Measurements from ENCODE around the gene NYAP1. TPM values are rescaled to one million over a fixed set of nuclear protein-coding genes. Genes with fewer than 3 reads are reported as not detected.
A peak's percentile ranks its signal among the peaks of the same experiment; 100 is the strongest.

The NYAP1 gene
- total RNA-seq, 1 experiment from 2014 or later: 1.3 TPM

- H3K9me3 ChIP-seq (ENCODE audit: low read depth, low read length, poor library complexity, severe bottlenecking): no peaks in the 10 kb centered on the region
- no TSS peak for BruUV-seq (replicated peaks)
- H3K4me1 ChIP-seq (ENCODE audit: insufficient read depth, low read length, poor library complexity, severe bottlenecking): peaks cover 16% of the 10 kb centered on the region
- intact Hi-C loops (cut with micrococcal nuclease; ENCODE audit: unreplicated experiment): no loop called here
- CTCF ChIA-PET: no interaction called here
- POLR2A ChIA-PET (ENCODE audit: low non-redundant PET): no interaction called here
- DNase-seq (ENCODE audit: low spot score): no peak
- H3K27me3 ChIP-seq (replicated peaks; ENCODE audit: insufficient read depth, low read depth, low read length, poor library complexity): no peaks in the 10 kb centered on the region
- H3K4me3 ChIP-seq (ENCODE audit: low read depth, low read length, poor library complexity, severe bottlenecking): no peak overlapping the region
- H3K27ac ChIP-seq (ENCODE audit: low read depth, low read length, poor library complexity, severe bottlenecking): no peak overlapping the region
- TF ChIP-seq, protein P1, sequence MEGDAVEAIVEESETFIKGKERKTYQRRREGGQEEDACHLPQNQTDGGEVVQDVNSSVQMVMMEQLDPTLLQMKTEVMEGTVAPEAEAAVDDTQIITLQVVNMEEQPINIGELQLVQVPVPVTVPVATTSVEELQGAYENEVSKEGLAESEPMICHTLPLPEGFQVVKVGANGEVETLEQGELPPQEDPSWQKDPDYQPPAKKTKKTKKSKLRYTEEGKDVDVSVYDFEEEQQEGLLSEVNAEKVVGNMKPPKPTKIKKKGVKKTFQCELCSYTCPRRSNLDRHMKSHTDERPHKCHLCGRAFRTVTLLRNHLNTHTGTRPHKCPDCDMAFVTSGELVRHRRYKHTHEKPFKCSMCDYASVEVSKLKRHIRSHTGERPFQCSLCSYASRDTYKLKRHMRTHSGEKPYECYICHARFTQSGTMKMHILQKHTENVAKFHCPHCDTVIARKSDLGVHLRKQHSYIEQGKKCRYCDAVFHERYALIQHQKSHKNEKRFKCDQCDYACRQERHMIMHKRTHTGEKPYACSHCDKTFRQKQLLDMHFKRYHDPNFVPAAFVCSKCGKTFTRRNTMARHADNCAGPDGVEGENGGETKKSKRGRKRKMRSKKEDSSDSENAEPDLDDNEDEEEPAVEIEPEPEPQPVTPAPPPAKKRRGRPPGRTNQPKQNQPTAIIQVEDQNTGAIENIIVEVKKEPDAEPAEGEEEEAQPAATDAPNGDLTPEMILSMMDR (conservative IDR thresholded peaks at IDR 0.05; ENCODE audit: low read depth, low read length): no peak
- no peaks in the 10 kb centered on the region for H3K36me3 ChIP-seq (ENCODE audit: insufficient read depth, low read length, poor library complexity, severe bottlenecking)
These were observed 26.9 kb downstream of the NYAP1 start for GRCh38 chr7:100510437-100511239.

DNA sequence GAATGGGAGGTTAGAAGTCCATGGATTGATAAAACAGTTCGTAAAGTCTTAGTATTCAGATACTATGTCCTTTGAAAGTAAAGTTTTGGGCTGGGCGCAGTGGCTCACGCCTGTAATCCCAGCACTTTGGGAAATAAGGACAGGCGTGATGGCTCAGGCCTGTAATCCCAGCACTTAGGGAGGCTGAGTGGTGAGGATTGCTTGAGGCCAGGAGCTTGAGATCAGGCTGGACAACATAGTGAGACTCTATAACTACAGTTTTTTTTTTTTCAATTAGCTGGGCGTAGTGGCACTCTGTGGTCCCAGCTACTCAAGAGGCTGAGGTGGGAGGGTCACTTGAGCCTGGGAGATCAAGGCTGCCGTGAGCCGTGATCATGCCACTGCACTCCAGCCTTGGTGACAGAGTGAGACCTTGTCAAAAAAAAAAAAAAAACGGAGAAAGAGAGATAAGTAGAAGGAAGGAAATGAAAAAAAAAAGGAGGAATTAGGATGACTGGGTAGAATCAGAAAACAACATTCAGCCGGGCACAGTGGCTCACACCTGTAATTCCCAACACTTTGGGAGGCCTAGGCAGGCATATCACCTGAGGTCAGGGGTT, 29.6 kb downstream of the NYAP1 start:
- intact Hi-C loops (cut with micrococcal nuclease; ENCODE audit: unreplicated experiment): no loop called here

GRCh38 chr7:100515072-100515532, 31.4 kb downstream of the NYAP1 start:
- no peaks in the 10 kb centered on the region for H3K36me3 ChIP-seq (ENCODE audit: insufficient read depth, low read length, poor library complexity, severe bottlenecking)
- CTCF ChIA-PET: no interaction called here

More for the DNA sequence above, 29.6 kb downstream of the NYAP1 start:
- POLR2A ChIA-PET (ENCODE audit: low non-redundant PET): no interaction called here
- Histone ChIP-seq H3K27me3 (replicated peaks; ENCODE audit: insufficient read depth, low read depth, low read length, poor library complexity) (no peaks in the 10 kb centered on the region), H3K27ac (ENCODE audit: low read depth, low read length, poor library complexity, severe bottlenecking) (no peak overlapping the region), H3K4me1 (ENCODE audit: insufficient read depth, low read length, poor library complexity, severe bottlenecking) (peaks cover 21% of the 10 kb centered on the region), H3K4me3 (ENCODE audit: low read depth, low read length, poor library complexity, severe bottlenecking) (no peak overlapping the region), H3K36me3 (ENCODE audit: insufficient read depth, low read length, poor library complexity, severe bottlenecking) (no peaks in the 10 kb centered on the region), H3K9me3 (ENCODE audit: low read depth, low read length, poor library complexity, severe bottlenecking) (no peaks in the 10 kb centered on the region)
- CTCF ChIA-PET: interaction anchor here (0.7 kb wide), 1 partner anchor 46 kb away, joined by 7 read pairs; no protein-coding TSS in a partner anchor
- TF ChIP-seq, protein P1 (conservative IDR thresholded peaks at IDR 0.05; ENCODE audit: low read depth, low read length): no peak
- TF ChIP-seq EZH2 (IDR thresholded peaks at IDR 0.05; ENCODE audit: borderline replicate concordance, low read depth, low read length, poor library complexity, severe bottlenecking): no peak
- no TSS peak for BruUV-seq (replicated peaks)
- DNase-seq (ENCODE audit: low spot score): no peak

More at GRCh38 chr7:100515072-100515532, 31.4 kb downstream of the NYAP1 start:
- BruUV-seq (replicated peaks): no TSS peak
- H3K4me3 ChIP-seq (ENCODE audit: low read depth, low read length, poor library complexity, severe bottlenecking): no peak overlapping the region
- DNase-seq (ENCODE audit: low spot score): peak; percentile 89
- POLR2A ChIA-PET (ENCODE audit: low non-redundant PET): no interaction called here
- H3K9me3 ChIP-seq (ENCODE audit: low read depth, low read length, poor library complexity, severe bottlenecking): no peaks in the 10 kb centered on the region
- peaks cover 16% of the 10 kb centered on the region for H3K4me1 ChIP-seq (ENCODE audit: insufficient read depth, low read length, poor library complexity, severe bottlenecking)
- intact Hi-C loops (cut with micrococcal nuclease; ENCODE audit: unreplicated experiment): loop anchor here (2.0 kb wide), 1 partner anchor 42 kb away; no protein-coding TSS in a partner anchor
- peak overlapping the region; percentile 73 for H3K27ac ChIP-seq (ENCODE audit: low read depth, low read length, poor library complexity, severe bottlenecking)
- TF ChIP-seq, protein P1 (conservative IDR thresholded peaks at IDR 0.05; ENCODE audit: low read depth, low read length): no peak
- no peak for TF ChIP-seq EZH2 (IDR thresholded peaks at IDR 0.05; ENCODE audit: borderline replicate concordance, low read depth, low read length, poor library complexity, severe bottlenecking)
- no peaks in the 10 kb centered on the region for H3K27me3 ChIP-seq (replicated peaks; ENCODE audit: insufficient read depth, low read depth, low read length, poor library complexity)

Measured in A673 (cell line).